ENCODE measurements around the gene FHIT. TPM values are rescaled to one million over a fixed set of nuclear protein-coding genes. Genes with fewer than 3 reads are reported as not detected.

Gene FHIT
- total RNA-seq, 1 donor from 2014 or later, result 11.5 TPM

DNA sequence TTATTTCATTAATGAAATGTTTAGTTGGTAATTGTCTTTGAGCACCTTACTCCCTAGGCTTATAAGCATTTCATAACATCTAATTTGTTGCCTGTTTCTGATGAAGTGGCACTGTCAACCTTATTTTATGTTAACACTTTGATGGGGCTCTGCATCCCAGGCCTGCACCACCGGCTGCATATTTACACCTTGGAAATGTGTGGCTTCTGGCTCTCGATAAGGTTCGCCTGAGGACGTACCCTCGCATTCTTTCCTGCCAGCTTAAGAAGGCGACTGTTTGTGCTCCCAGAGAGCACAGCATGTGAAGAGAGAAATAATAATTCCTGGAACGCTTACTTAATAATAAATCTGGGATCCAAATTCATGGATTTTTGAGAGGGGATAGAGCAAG lies 1438.1 kb downstream of the FHIT start:
- no peak for DNase-seq (ENCODE audit: low read depth)
- TF ChIP-seq, protein P1, sequence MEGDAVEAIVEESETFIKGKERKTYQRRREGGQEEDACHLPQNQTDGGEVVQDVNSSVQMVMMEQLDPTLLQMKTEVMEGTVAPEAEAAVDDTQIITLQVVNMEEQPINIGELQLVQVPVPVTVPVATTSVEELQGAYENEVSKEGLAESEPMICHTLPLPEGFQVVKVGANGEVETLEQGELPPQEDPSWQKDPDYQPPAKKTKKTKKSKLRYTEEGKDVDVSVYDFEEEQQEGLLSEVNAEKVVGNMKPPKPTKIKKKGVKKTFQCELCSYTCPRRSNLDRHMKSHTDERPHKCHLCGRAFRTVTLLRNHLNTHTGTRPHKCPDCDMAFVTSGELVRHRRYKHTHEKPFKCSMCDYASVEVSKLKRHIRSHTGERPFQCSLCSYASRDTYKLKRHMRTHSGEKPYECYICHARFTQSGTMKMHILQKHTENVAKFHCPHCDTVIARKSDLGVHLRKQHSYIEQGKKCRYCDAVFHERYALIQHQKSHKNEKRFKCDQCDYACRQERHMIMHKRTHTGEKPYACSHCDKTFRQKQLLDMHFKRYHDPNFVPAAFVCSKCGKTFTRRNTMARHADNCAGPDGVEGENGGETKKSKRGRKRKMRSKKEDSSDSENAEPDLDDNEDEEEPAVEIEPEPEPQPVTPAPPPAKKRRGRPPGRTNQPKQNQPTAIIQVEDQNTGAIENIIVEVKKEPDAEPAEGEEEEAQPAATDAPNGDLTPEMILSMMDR (IDR thresholded peaks at IDR 0.05; ENCODE audit: insufficient read depth, low read length, poor library complexity, severe bottlenecking), result no peak
- no peak overlapping the region for H3K4me3 ChIP-seq (ENCODE audit: low read depth, low read length)
- H3K36me3 ChIP-seq (ENCODE audit: control insufficient read depth, insufficient read depth, low read length), result no peaks in the 10 kb centered on the region
- no peaks in the 10 kb centered on the region for H3K27me3 ChIP-seq (ENCODE audit: control insufficient read depth, insufficient read depth, low read length)

DNA sequence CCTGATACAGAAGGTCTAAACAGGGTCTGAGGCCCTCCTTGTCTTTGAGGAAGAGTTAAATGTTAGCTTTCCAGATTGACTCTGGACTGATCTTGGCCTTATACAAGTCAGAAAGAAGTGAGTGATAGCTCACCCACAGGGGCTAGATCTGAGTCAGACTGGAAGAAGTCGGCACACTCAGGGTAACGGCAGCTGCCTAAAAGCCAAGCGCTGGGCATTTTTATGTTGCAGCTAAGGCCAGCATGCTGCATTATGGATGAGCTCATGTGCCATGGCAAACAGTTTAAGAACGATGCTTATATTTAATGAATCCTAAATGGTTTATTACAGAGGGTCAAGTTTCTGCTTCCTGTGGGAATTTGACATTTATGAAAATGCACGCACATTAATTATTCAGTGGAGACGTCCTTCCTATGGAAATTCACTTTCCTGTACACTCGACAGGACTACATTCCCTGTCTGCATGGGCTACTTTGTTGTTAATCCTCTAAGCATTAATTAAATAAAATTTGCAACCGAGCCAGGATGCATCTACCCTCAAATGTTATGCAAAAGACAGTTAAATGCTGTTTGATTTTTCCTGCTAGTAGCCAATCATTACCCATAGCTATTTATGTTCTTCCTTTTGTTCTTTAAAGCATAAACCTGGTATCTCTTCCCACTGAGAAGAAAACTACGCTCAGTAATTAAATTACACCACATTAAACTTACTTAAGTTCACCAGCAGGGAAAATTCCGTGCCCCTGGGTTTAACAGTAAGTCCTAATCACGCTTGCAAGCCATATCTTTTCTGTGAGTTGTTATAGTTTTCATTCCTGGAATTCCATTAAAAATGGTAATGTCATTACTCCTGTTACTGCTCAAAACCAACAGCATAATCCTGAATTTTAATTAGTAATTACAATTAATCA lies 1438.8 kb downstream of the FHIT start:
- TF ChIP-seq, protein P1 (IDR thresholded peaks at IDR 0.05; ENCODE audit: insufficient read depth, low read length, poor library complexity, severe bottlenecking), result no peak
- Histone ChIP-seq H3K4me3 (ENCODE audit: low read depth, low read length) (no peak overlapping the region), H3K36me3 (ENCODE audit: control insufficient read depth, insufficient read depth, low read length) (no peaks in the 10 kb centered on the region), H3K27me3 (ENCODE audit: control insufficient read depth, insufficient read depth, low read length) (no peaks in the 10 kb centered on the region)
- DNase-seq (ENCODE audit: low read depth), result no peak

DNA sequence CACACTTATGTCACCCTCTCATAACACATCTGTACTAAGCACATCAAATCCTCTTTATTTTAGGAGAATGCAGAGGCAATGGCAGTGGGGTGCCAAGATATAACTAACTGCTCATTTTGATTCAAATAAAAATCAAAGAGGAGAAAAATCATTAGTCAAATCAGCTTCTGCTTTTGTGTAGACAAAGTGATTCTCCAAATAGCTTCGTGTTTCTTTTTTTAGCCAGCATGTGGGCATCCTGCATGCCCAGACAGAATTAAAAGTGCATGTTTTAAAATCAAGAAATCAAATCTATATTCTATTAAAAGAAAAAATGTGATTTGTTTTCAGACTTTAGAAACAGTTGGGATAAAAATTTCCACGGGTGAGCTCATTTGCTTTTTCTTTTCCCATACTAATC lies 1440.1 kb downstream of the FHIT start:
- no peaks in the 10 kb centered on the region for H3K27me3 ChIP-seq (ENCODE audit: control insufficient read depth, insufficient read depth, low read length)
- no peaks in the 10 kb centered on the region for H3K36me3 ChIP-seq (ENCODE audit: control insufficient read depth, insufficient read depth, low read length)
- H3K4me3 ChIP-seq (ENCODE audit: low read depth, low read length), result no peak overlapping the region
- TF ChIP-seq, protein P1 (IDR thresholded peaks at IDR 0.05; ENCODE audit: insufficient read depth, low read length, poor library complexity, severe bottlenecking), result no peak
- no peak for DNase-seq (ENCODE audit: low read depth)

DNA sequence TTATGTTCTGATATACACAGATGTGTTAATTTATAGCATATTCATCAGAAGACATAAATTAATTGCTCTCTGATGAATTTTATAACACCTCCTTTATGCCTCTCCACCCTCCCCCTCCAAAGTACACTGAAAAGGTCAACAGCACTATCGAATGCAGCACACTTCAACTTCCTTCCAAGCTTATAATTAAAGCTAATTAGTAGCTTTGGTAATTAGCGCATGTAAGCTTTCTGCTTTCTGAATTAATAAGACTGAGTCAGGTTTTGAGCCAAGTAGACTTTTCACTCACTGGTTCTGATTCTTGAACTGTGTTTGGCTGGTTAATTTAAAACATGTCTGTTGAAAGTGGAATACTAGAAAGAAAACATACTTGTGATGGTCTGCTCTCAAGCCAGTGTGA lies 1440.6 kb downstream of the FHIT start:
- TF ChIP-seq, protein P1 (IDR thresholded peaks at IDR 0.05; ENCODE audit: insufficient read depth, low read length, poor library complexity, severe bottlenecking), result no peak
- H3K4me3 ChIP-seq (ENCODE audit: low read depth, low read length), result no peak overlapping the region
- H3K36me3 ChIP-seq (ENCODE audit: control insufficient read depth, insufficient read depth, low read length), result no peaks in the 10 kb centered on the region
- DNase-seq (ENCODE audit: low read depth), result no peak
- H3K27me3 ChIP-seq (ENCODE audit: control insufficient read depth, insufficient read depth, low read length), result no peaks in the 10 kb centered on the region

DNA sequence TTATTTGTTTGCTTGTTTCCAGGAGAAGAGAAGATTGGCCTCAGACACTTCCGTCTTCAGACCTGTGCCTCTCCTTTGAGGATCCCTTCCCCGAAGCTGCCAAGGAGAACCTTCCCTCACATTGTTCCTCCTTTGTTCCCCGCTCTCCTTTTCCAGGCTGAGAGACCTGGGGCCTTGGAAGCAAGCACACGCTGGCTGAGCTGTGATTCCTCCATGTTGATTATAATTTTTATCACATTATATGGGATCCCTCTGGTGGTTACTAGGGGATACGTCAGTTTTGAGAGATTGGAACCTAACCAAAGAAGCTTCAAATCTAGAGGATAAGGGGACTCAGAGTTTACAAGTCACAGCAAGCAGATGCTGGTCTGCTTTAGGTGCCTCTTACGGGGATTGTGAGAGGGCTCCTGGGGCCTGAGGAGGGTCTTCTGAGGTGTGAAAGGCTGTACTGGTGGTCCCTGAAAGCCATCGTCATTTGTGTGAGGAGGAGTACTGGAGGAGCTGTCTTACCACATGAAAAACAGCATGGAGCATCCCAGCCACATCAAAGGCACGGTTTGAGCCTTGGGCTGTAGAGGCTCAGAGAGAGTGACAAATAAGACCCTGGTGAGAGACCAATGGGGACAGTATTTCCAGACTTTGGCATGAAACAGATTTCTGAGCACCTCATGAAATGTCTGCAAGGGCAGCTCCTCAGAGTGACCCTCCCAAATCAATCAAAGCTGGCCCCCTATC lies 1441.4 kb downstream of the FHIT start:
- no peak for DNase-seq (ENCODE audit: low read depth)
- TF ChIP-seq, protein P1 (IDR thresholded peaks at IDR 0.05; ENCODE audit: insufficient read depth, low read length, poor library complexity, severe bottlenecking), result peak; percentile 10
- no peaks in the 10 kb centered on the region for H3K36me3 ChIP-seq (ENCODE audit: control insufficient read depth, insufficient read depth, low read length)
- H3K4me3 ChIP-seq (ENCODE audit: low read depth, low read length), result no peak overlapping the region
- H3K27me3 ChIP-seq (ENCODE audit: control insufficient read depth, insufficient read depth, low read length), result no peaks in the 10 kb centered on the region

Measured in kidney epithelial cell (primary cell).